Ovary (tissue), 9 donors: Measurements from ENCODE around the gene APOC3. TPM values are rescaled to one million over a fixed set of nuclear protein-coding genes. Genes with fewer than 3 reads are reported as not detected.

Experiments
- DNase-seq, 5 donors: peaks; one replicate each; pipeline ENCODE4 v3.0.0-alpha.2; 2019 to 2020
- H3K27ac ChIP-seq, 2 donors: fragments of 200-600 bp; one replicate each; pipeline versions ENCODE4 v1.5.1 to v1.8.0; 2019 to 2022
- H3K27me3 ChIP-seq: fragments of 200-600 bp; one replicate; pipeline ENCODE4 v1.8.0; 2022
- H3K36me3 ChIP-seq: fragments of 200-600 bp; sonication (generic); one replicate; pipeline ENCODE4 v1.5.1; 2019
- H3K4me1 ChIP-seq: one replicate; pipeline ENCODE4 v1.8.1; 2013; ENCODE audit warnings: mild to moderate bottlenecking, moderate library complexity; ENCODE audit not compliant: insufficient read depth
- H3K4me3 ChIP-seq: fragments of 200-600 bp; sonication (generic); one replicate; pipeline ENCODE4 v1.5.1; 2017
- H3K9me3 ChIP-seq, 2 donors: fragments of 200-600 bp in 1 of 2; sonication (generic) in 1 of 2; one replicate each; pipeline versions ENCODE4 v1.5.1 to v1.8.1; 2013 to 2019; ENCODE audit warnings: mild to moderate bottlenecking in 1 of 2, moderate library complexity in 1 of 2
- EP300 ChIP-seq: sonication (generic); formaldehyde crosslinking; IDR thresholded peaks from one replicate; pipeline ENCODE4 v1.6.1; 2017; ENCODE audit warnings: antibody characterized with exemption
- POLR2A ChIP-seq: fragments of 450-650 bp; IDR thresholded peaks from one replicate; pipeline ENCODE4 v1.6.1; 2017; ENCODE audit warnings: antibody characterized with exemption, mild to moderate bottlenecking, moderate library complexity
- WGBS, 3 donors: extraction: QIAGEN DNeasy Blood & Tissue Kit in 1 of 3; methylation state at CpG; one replicate each; pipeline versions ENCODE4 v1.1.5 to v1.1.7; 2013 to 2017; 5-methylcytosine and 5-hydroxymethylcytosine counted together
- intact Hi-C, 4 donors: fragments of 100-400 bp; cut with DNase I; formaldehyde crosslinking; loops; one replicate each; pipeline versions ENCODE4 v1.11.0 to v1.15.1; 2022 to 2023
- polyA plus RNA-seq, 2 donors: library from polyadenylated mRNA; stranded (reverse); fragments of 200-250 nt in 1 of 2; fragments of 350-450 nt in 1 of 2; fragmentation: Illumina TruSeq in 1 of 2; extraction: RNeasy Lipid Tissue Mini Kit (QIAGEN cat#74804) in 1 of 2; gene quantifications; one replicate each; pipeline ENCODE4 v1.2.3, GENCODE V29; 2013 to 2014
- total RNA-seq, 7 donors: library from RNA; depleted of rRNA in 2 of 7; stranded (reverse); fragments of >200 nt in 2 of 7; fragmentation: NEBNext Ultra II Directional in 3 of 7; extraction: Animal tissue kit (Norgen Biotek cat#: 25700) in 3 of 7; gene quantifications; one replicate each; pipeline versions ENCODE4 v1.1.0 to v1.2.4, GENCODE V29; 2016 to 2023
- TF ChIP-seq, protein P1 (sequence below), 3 donors: fragments of 450-650 bp in 2 of 3; fragments of 200-600 bp in 1 of 3; IDR thresholded peaks; one replicate each; pipeline versions ENCODE4 v1.5.1 to v1.8.0; 2016 to 2022; ENCODE audit warnings: antibody characterized with exemption in 3 of 3, mild to moderate bottlenecking in 1 of 3
- donor health status: DM: no; HTN: no; CAD: no; lungs with moderate emphysema.
- donor health status: DM: no; HTN: no; CAD: no.
- donor health status: Bipolar disorder and iron deficiency.
- donor health status: DM: yes; HTN: yes; CAD: no.
- donor health status: DM: no; HTN: no; CAD: no.
- donor health status: DM: yes; HTN: yes; CAD: no.

The APOC3 gene
- total and polyA plus RNA-seq, 9 donors: 2.7 to 18.0 (median 4.3) TPM; not detected in 6

DNA sequence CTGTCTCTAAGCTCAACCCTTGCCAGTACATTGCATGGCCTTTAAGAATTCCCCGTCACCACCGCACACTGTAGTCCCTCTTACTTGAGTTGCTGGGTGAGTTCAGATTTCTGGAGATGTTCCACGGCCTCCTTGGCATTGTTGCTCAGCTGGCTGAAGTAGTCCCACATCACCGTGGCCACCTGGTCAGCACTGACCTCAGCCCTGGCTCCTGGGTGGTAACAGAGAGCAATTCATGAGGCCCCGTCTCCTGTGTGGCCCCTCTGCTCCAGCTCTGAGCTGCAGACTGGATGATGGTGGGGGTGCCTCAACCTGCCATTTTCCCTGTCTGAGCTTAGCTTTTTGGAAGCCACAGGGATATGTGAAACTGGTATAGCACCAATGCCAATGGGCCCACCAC, 7.1 kb upstream of the APOC3 start:
- no peaks in the 10 kb centered on the region for H3K9me3 ChIP-seq
- DNase-seq: no peak
- H3K27me3 ChIP-seq: no peaks in the 10 kb centered on the region
- WGBS, 3 donors: 73 to 78% (median 74%) methylated on average over 5 of the region's 5 CpGs
- no peak for TF ChIP-seq POLR2A
- TF ChIP-seq, protein P1, sequence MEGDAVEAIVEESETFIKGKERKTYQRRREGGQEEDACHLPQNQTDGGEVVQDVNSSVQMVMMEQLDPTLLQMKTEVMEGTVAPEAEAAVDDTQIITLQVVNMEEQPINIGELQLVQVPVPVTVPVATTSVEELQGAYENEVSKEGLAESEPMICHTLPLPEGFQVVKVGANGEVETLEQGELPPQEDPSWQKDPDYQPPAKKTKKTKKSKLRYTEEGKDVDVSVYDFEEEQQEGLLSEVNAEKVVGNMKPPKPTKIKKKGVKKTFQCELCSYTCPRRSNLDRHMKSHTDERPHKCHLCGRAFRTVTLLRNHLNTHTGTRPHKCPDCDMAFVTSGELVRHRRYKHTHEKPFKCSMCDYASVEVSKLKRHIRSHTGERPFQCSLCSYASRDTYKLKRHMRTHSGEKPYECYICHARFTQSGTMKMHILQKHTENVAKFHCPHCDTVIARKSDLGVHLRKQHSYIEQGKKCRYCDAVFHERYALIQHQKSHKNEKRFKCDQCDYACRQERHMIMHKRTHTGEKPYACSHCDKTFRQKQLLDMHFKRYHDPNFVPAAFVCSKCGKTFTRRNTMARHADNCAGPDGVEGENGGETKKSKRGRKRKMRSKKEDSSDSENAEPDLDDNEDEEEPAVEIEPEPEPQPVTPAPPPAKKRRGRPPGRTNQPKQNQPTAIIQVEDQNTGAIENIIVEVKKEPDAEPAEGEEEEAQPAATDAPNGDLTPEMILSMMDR (IDR thresholded peaks at IDR 0.05): no peak
- no peak for TF ChIP-seq EP300
- H3K4me1 ChIP-seq: no peaks in the 10 kb centered on the region
- H3K27ac ChIP-seq: no peak overlapping the region
- intact Hi-C loops: no loop called here
- no peaks in the 10 kb centered on the region for H3K36me3 ChIP-seq
- H3K4me3 ChIP-seq: no peak overlapping the region

DNA sequence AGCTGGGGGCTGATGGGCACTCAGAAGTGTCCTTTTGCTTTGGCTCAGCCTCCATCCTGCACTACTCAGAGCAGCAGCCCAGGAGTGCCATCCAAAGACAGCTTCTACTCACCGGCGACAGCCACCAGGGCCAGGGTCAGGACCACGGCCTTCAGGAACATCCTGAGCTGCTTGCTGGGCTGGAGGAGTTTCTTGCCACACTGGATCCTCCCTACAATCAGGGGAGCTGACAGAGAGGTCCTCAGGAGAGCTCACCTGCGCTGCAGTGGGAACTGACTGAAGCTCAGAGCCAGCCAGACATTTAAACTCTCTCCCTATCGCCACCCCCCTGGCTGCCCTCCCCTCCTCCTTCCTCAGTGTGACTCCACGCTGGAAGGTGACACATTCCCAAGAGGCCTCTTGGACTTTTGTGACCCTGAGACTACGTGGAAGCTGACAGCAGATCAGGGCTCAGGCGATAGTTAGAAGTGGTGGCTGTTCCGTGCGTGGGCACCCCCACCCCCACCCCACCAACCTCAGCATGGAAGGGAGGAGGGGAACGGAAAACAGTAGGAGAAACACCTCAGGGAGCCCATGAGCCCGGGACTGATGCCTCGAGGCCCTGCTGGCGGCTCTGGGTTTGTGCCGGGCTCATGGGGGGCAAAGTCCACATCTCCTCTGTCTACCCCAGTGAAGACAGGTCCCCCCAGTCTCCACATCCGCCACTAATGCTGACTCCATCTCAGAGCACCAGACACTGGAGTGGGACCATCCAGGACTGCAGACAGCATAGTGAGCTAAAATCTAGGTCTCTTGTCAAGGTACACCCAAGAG, 6.5 kb upstream of the APOC3 start, which contains the start of gene APOA4:
Gene APOA4, minus strand, starts transcription at position 274 of the 813 bp plus-strand sequence. Its CDS starts 113 bp downstream, at position 161.
- H3K27me3 ChIP-seq: no peaks in the 10 kb centered on the region
- no peaks in the 10 kb centered on the region for H3K4me1 ChIP-seq
- no peak for DNase-seq
- no peak for TF ChIP-seq POLR2A
- TF ChIP-seq EP300: no peak
- TF ChIP-seq, protein P1 (IDR thresholded peaks at IDR 0.05): no peak
- no peaks in the 10 kb centered on the region for H3K36me3 ChIP-seq
- no peaks in the 10 kb centered on the region for H3K9me3 ChIP-seq
- WGBS, 3 donors: 83 to 85% (median 85%) methylated on average over 16 of the region's 16 CpGs
- intact Hi-C loops: no loop called here
- H3K27ac ChIP-seq: no peak within 1 kb of the TSS
- no peak within 1 kb of the TSS for H3K4me3 ChIP-seq

DNA sequence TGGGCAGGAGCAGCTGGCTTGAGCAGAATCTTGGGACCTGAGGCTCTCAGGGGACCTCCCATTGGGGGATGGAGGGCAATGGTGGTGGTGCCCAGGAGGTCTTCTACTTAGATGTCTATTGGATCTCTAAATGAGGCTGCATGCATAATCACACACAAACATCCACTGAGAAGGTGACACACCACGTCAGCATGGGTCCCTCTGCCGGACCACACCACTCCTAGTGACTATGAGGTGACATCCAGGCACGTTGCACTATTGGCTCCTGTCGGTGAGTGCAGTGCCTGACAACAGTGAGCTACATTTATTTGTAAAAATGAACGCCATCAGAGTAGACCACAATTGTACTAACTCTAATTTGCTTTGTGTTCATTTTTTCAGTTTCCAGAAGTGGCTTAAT, 4.3 kb upstream of the APOC3 start:
- H3K4me3 ChIP-seq: no peak overlapping the region
- H3K27me3 ChIP-seq: no peaks in the 10 kb centered on the region
- DNase-seq: no peak
- 72 to 85% (median 81%) methylated on average over 5 of the region's 5 CpGs for WGBS, 3 donors
- no peaks in the 10 kb centered on the region for H3K36me3 ChIP-seq
- peaks cover 6% of the 10 kb centered on the region for H3K4me1 ChIP-seq
- no peak overlapping the region for H3K27ac ChIP-seq
- intact Hi-C loops: no loop called here
- TF ChIP-seq POLR2A: no peak
- TF ChIP-seq, protein P1 (IDR thresholded peaks at IDR 0.05): no peak
- no peak for TF ChIP-seq EP300
- no peaks in the 10 kb centered on the region for H3K9me3 ChIP-seq

DNA sequence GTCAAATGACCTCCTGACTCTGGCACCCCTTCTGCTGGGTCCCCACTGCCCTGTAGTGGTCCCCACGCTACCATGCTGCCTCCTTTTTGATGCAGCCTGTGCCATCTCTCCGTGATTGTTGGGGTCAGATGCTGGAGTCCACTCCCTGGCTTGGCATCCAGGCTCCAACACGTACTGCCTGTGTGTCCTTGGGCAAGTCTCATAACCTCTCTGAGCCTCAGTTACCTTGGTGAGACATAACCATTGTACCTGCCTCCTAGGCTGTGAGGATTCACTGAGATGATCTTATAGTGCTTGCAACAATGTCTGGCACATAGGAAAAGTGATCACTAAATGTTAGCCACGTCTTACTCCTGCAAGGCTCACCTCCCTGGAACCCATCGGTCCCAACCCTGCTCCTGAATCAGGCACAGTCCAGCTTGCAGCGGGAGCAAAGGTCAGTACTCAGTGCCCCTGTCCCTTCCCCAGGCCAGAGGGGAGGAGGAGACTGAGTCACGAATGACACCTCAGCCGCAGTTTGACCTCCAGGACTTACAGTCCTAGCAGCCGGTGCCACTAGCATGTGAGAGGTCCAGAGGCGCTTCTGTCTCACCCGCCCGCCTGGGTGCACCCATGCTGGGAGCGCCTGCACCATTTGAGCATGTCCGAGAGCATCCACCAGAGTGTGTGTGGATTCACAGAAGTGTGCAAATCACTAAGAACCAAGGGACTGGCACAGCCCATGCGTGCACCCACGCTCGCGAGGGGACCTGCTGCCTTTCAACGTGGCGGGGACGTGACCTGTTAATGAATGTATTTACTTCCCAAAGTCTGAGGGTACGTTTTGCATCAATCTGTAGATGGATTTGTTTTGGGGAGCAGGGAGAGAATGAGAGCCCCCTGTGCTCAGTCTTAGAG, 3.6 kb upstream of the APOC3 start:
- H3K36me3 ChIP-seq: no peaks in the 10 kb centered on the region
- WGBS, 3 donors: 80 to 85% (median 80%) methylated on average over 22 of the region's 22 CpGs

More for the DNA sequence above, 3.6 kb upstream of the APOC3 start:
- Histone ChIP-seq H3K27ac (no peak overlapping the region), H3K4me3 (no peak overlapping the region), H3K9me3 (no peaks in the 10 kb centered on the region), H3K27me3 (no peaks in the 10 kb centered on the region), H3K4me1 (peaks cover 6% of the 10 kb centered on the region)
- no peak for DNase-seq
- intact Hi-C loops: no loop called here
- TF ChIP-seq, protein P1 (IDR thresholded peaks at IDR 0.05): no peak
- TF ChIP-seq EP300: no peak
- no peak for TF ChIP-seq POLR2A
